Mesenchymal stem cell (in vitro differentiated cells and primary cell): ENCODE measurements around the gene PLEKHM2.

Source experiments
- DNase-seq: peaks from one replicate; pipeline ENCODE4 v3.0.0-alpha.2; 2013
- H2AFZ ChIP-seq: one replicate; pipeline ENCODE4 v1.6.1; 2013; ENCODE audit warnings: low read depth, mild to moderate bottlenecking, control low read depth, inconsistent platforms, low read length, moderate library complexity
- H2AK5ac ChIP-seq: 2 replicates; pipeline ENCODE4 v1.6.1; 2013; ENCODE audit warnings: low read length, moderate library complexity, mild to moderate bottlenecking, inconsistent platforms; ENCODE audit not compliant: severe bottlenecking
- H2BK120ac ChIP-seq: one replicate; pipeline ENCODE4 v1.6.1; 2013; ENCODE audit warnings: low read depth, mild to moderate bottlenecking, inconsistent platforms, low read length, moderate library complexity
- H2BK12ac ChIP-seq, 2 experiments: one replicate each; pipeline ENCODE4 v1.6.1; 2013; ENCODE audit warnings: inconsistent platforms in 2 of 2, low read length in 2 of 2, mild to moderate bottlenecking in 2 of 2, moderate library complexity in 2 of 2, control low read depth in 1 of 2
- H2BK15ac ChIP-seq: one replicate; pipeline ENCODE4 v1.6.1; 2013; ENCODE audit warnings: mild to moderate bottlenecking, low read depth, inconsistent platforms; ENCODE audit not compliant: poor library complexity, severe bottlenecking
- H2BK5ac ChIP-seq: 2 replicates; pipeline ENCODE4 v1.6.1; 2013; ENCODE audit warnings: low read depth, mild to moderate bottlenecking, low read length, control low read depth, inconsistent platforms; ENCODE audit not compliant: poor library complexity, severe bottlenecking
- H3K14ac ChIP-seq, 2 experiments: one replicate each; pipeline ENCODE4 v1.6.1; 2013; ENCODE audit warnings: inconsistent platforms in 2 of 2, low read length in 2 of 2, control low read depth in 1 of 2, mild to moderate bottlenecking in 1 of 2, moderate library complexity in 1 of 2
- H3K18ac ChIP-seq, 2 experiments: one replicate each; pipeline ENCODE4 v1.6.1; 2013; ENCODE audit warnings: inconsistent platforms in 2 of 2, low read length in 2 of 2, control low read depth in 1 of 2, low read depth in 1 of 2, mild to moderate bottlenecking in 1 of 2
- H3K23ac ChIP-seq, 2 experiments: one replicate each; pipeline ENCODE4 v1.6.1; 2013; ENCODE audit warnings: inconsistent platforms in 2 of 2, low read length in 2 of 2, mild to moderate bottlenecking in 2 of 2, moderate library complexity in 2 of 2, control low read depth in 1 of 2
- H3K27ac ChIP-seq: 2 replicates; pipeline ENCODE4 v1.5.1; 2013; ENCODE audit warnings: mild to moderate bottlenecking, moderate library complexity, low read length, control low read depth, inconsistent platforms; ENCODE audit not compliant: poor library complexity, severe bottlenecking
- H3K27me3 ChIP-seq, 2 experiments: 2 replicates each; pipeline versions ENCODE4 v1.6.1 to v1.7.0; 2013; ENCODE audit warnings: low read length in 2 of 2, mild to moderate bottlenecking in 2 of 2, moderate library complexity in 2 of 2, control low read depth in 1 of 2, inconsistent platforms in 1 of 2; ENCODE audit not compliant: control insufficient read depth in 1 of 2, insufficient read depth in 1 of 2
- H3K36me3 ChIP-seq, 2 experiments: 2 replicates each; pipeline versions ENCODE4 v1.6.1 to v1.7.0; 2013; ENCODE audit warnings: low read length in 2 of 2, control low read depth in 1 of 2, inconsistent platforms in 1 of 2, low read depth in 1 of 2, mild to moderate bottlenecking in 1 of 2; ENCODE audit not compliant: insufficient read depth in 2 of 2, control insufficient read depth in 1 of 2
- H3K4ac ChIP-seq, 2 experiments: one replicate each; pipeline ENCODE4 v1.6.1; 2013; ENCODE audit warnings: inconsistent platforms in 2 of 2, low read length in 2 of 2, mild to moderate bottlenecking in 2 of 2, moderate library complexity in 2 of 2, control low read depth in 1 of 2, low read depth in 1 of 2
- H3K4me1 ChIP-seq: 2 replicates; pipeline ENCODE4 v1.6.1; 2013; ENCODE audit warnings: low read depth, low read length, control low read depth; ENCODE audit not compliant: control insufficient read depth, insufficient read depth
- H3K4me2 ChIP-seq: 2 replicates; pipeline ENCODE4 v1.6.1; 2013; ENCODE audit warnings: low read length, mild to moderate bottlenecking, inconsistent platforms; ENCODE audit not compliant: poor library complexity, severe bottlenecking
- H3K4me3 ChIP-seq, 2 experiments: 2 replicates each; pipeline versions ENCODE4 v1.5.1 to v1.7.0; 2013; ENCODE audit warnings: low read length in 2 of 2, mild to moderate bottlenecking in 2 of 2, control low read depth in 1 of 2, low read depth in 1 of 2; ENCODE audit not compliant: insufficient read depth in 1 of 2
- H3K79me1 ChIP-seq: replicated peaks from 2 replicates; pipeline ENCODE4 v1.6.1; 2013; ENCODE audit warnings: mild to moderate bottlenecking, control low read depth, low read length, inconsistent platforms; ENCODE audit not compliant: poor library complexity, severe bottlenecking
- H3K9ac ChIP-seq: 2 replicates; pipeline ENCODE4 v1.7.0; 2013; ENCODE audit warnings: mild to moderate bottlenecking, low read length, moderate library complexity
- H3K9me3 ChIP-seq: 2 replicates; pipeline ENCODE4 v1.7.0; 2013; ENCODE audit warnings: mild to moderate bottlenecking, low read length; ENCODE audit not compliant: control insufficient read depth
- H4K8ac ChIP-seq: one replicate; pipeline ENCODE4 v1.6.1; 2013; ENCODE audit warnings: inconsistent platforms, mild to moderate bottlenecking, low read length, moderate library complexity
- H4K91ac ChIP-seq: one replicate; pipeline ENCODE4 v1.6.1; 2013; ENCODE audit warnings: mild to moderate bottlenecking, low read length, inconsistent platforms
- WGBS: methylation state at CpG from one replicate; pipeline ENCODE4 v1.1.7; 2013; ENCODE audit warnings: mixed read lengths; 5-methylcytosine and 5-hydroxymethylcytosine counted together

The PLEKHM2 gene

DNA sequence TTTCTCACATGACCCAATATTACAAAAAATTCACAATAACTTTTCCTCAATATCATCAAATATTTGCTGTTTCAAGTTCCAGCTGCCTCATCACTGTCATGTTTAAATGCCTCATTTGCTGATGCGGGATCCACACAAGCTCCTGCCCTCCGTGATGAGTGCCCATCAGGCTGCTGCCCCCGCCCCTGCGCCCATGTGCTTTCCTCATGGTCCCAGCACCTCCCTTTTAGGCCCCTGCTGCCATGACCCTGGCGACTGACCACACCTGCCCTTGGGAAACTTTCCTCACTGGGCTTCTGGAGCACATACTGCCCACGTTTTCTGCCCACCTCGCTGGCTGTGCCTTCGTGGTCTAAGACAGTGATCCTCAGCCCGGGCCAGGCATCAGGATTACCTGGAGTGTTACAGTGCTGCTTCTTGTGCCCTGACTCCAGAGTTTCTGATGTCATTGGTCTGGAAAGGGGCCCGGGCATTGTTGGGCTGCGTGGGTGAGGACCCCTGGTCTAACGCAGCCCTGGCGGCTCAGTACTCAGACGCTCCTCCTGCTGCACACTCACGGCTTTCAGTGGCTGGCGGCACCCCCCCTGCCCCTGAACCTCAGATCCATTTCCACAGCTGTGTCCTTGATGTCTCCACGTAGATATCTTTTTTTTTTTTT lies 20.5 kb downstream of the PLEKHM2 start:
- Histone ChIP-seq H3K14ac (peak overlapping the region in 1 of 2 experiments; percentile 1), H2AK5ac (no peak overlapping the region), H3K4me1 (peaks cover 15% of the 10 kb centered on the region), H4K91ac (peak overlapping the region; percentile 43), H3K9me3 (no peaks in the 10 kb centered on the region), H2BK15ac (no peak overlapping the region), H3K4me2 (no peak overlapping the region), H3K4me3 (peak overlapping the region in 1 of 2 experiments; percentile 53), H3K23ac (peak overlapping the region in 1 of 2 experiments; percentile 23), H3K27me3 (no peaks in the 10 kb centered on the region), H3K79me1 (peaks cover 44% of the 10 kb centered on the region), H4K8ac (peak overlapping the region; percentile 20), H3K18ac (peak overlapping the region in 1 of 2 experiments; percentile 67), H2BK120ac (no peak overlapping the region), H2BK5ac (no peak overlapping the region), H3K4ac (no peak overlapping the region), H3K9ac (peak overlapping the region; percentile 96), H2AFZ (no peak overlapping the region), H2BK12ac (peak overlapping the region; percentile 18 to 29), H3K36me3 (peaks cover 19 to 39% of the 10 kb centered on the region in 2 experiments), H3K27ac (no peak overlapping the region)
- 93% methylated on average over 15 of the region's 17 CpGs for WGBS
- DNase-seq = no peak

DNA sequence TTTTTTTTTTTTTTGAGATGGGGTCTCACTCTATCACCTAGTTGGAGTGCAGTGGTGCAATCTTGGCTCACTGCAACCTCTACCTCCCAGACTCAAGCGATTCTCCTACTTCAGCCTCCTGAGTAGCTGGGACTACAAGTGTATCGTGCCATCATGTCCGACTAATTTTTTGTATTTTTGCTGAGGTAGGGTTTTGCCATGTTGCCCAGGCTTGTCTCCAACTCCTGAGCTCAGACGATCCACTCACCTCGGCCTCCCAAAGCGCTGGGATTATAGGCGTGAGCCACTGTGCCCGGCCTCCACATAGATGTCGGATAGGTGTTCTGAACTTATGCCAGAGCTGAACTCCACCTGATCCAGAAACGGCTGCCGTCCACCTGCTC lies 21.1 kb downstream of the PLEKHM2 start:
- H3K4me1 ChIP-seq = peaks cover 15% of the 10 kb centered on the region
- no peak overlapping the region for H2BK5ac ChIP-seq
- H2BK12ac ChIP-seq = peak overlapping the region in 1 of 2 experiments; percentile 30
- no peak overlapping the region for H3K27ac ChIP-seq
- H3K23ac ChIP-seq = no peak overlapping the region
- no peak overlapping the region for H4K91ac ChIP-seq
- H3K9ac ChIP-seq = peak overlapping the region; percentile 96
- H3K9me3 ChIP-seq = no peaks in the 10 kb centered on the region
- peaks cover 19 to 39% of the 10 kb centered on the region in 2 experiments for H3K36me3 ChIP-seq
- no peak overlapping the region for H3K4me2 ChIP-seq
- no peak overlapping the region for H3K14ac ChIP-seq
- H3K27me3 ChIP-seq = no peaks in the 10 kb centered on the region
- H3K18ac ChIP-seq = no peak overlapping the region
- H3K79me1 ChIP-seq = peaks cover 40% of the 10 kb centered on the region
- no peak overlapping the region for H3K4ac ChIP-seq
- no peak overlapping the region for H4K8ac ChIP-seq
- no peak for DNase-seq
- H3K4me3 ChIP-seq = no peak overlapping the region
- H2BK120ac ChIP-seq = no peak overlapping the region
- no peak overlapping the region for H2AFZ ChIP-seq
- 99% methylated on average over 11 of the region's 11 CpGs for WGBS
- no peak overlapping the region for H2BK15ac ChIP-seq
- H2AK5ac ChIP-seq = no peak overlapping the region

DNA sequence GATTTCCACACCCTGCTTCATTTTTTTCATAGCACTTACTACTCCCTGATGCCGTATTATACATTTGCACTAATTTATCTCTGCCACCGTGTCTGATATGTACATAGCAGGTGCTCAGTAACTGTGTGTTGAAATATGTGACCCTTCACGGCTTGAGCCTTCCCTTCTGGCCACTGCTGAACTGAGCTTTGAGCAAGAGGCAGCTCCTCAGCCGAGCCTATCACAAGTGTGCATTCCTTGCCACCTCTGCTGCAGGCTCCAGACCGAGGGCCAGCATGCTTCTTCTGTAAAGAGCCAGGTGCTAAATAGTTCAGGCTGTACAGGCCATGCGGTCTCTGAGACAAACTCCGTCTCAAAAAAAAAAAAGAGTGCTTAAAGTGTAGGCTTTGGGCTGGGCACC lies 22.6 kb downstream of the PLEKHM2 start:
- no peak overlapping the region for H3K14ac ChIP-seq

DNA sequence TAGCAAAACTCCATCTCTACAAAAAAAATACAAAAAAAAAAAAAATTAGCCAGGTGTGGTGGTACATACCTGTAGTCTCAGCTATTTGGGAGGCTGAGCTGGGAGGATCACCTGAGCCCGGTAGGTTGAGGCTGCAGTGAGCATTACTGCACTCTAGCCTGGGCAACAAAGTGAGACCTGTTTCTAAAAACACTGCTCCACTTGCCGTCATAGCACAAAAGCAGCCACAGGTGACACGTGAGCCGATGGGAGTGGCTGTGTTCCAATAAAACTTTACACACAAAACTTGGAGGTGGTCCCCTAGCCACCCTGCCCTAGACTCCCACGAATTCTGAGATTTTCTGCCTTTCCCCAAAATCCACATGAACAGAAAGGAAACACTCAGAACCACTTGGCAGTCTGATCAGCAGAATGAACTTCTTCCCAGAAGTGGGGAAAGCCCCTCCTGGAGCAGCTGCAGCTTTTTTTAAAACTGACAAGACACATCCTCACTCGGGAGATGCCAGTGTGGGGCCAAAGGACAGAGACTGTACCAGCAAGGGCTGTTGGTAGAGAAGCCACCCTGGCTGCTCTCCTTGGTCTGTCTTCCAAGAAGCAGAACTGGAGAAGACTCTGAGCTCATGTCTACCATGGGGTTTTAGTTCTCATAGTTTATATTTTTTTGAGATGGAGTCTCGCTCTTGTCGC lies 23.3 kb downstream of the PLEKHM2 start:
- 94% methylated on average over 6 of the region's 8 CpGs for WGBS
- peaks cover 19 to 38% of the 10 kb centered on the region in 2 experiments for H3K36me3 ChIP-seq
- H2BK12ac ChIP-seq = no peak overlapping the region
- no peak overlapping the region for H3K4me2 ChIP-seq
- H3K4me1 ChIP-seq = peaks cover 13% of the 10 kb centered on the region
- H2BK15ac ChIP-seq = no peak overlapping the region
- H2AFZ ChIP-seq = no peak overlapping the region
- H2BK5ac ChIP-seq = no peak overlapping the region
- no peak overlapping the region for H3K4me3 ChIP-seq
- H3K14ac ChIP-seq = no peak overlapping the region
- H3K4ac ChIP-seq = no peak overlapping the region
- H2BK120ac ChIP-seq = no peak overlapping the region
- H3K18ac ChIP-seq = no peak overlapping the region
- H4K91ac ChIP-seq = no peak overlapping the region
- H3K27ac ChIP-seq = no peak overlapping the region
- H3K9ac ChIP-seq = peak overlapping the region; percentile 41
- H4K8ac ChIP-seq = no peak overlapping the region
- H3K23ac ChIP-seq = no peak overlapping the region
- H3K27me3 ChIP-seq = no peaks in the 10 kb centered on the region
- H2AK5ac ChIP-seq = no peak overlapping the region
- peaks cover 36% of the 10 kb centered on the region for H3K79me1 ChIP-seq
- no peak for DNase-seq
- H3K9me3 ChIP-seq = no peaks in the 10 kb centered on the region

More for the DNA sequence above, 22.6 kb downstream of the PLEKHM2 start:
- Histone ChIP-seq H3K4me2 (no peak overlapping the region), H3K4me1 (peaks cover 13% of the 10 kb centered on the region), H4K8ac (no peak overlapping the region), H3K9ac (peak overlapping the region; percentile 9), H2BK15ac (no peak overlapping the region), H3K4me3 (no peak overlapping the region), H3K18ac (no peak overlapping the region), H2AK5ac (no peak overlapping the region), H2AFZ (no peak overlapping the region), H4K91ac (no peak overlapping the region), H3K79me1 (peaks cover 36% of the 10 kb centered on the region), H2BK5ac (no peak overlapping the region), H3K9me3 (no peaks in the 10 kb centered on the region), H2BK120ac (no peak overlapping the region), H2BK12ac (no peak overlapping the region), H3K4ac (no peak overlapping the region), H3K36me3 (peaks cover 19 to 38% of the 10 kb centered on the region in 2 experiments), H3K27me3 (no peaks in the 10 kb centered on the region), H3K23ac (no peak overlapping the region), H3K27ac (no peak overlapping the region)
- WGBS = 93% methylated on average over 7 of the region's 7 CpGs
- no peak for DNase-seq
